Naive thymus-derived CD4-positive, alpha-beta T cell (primary cell): ENCODE results near the gene CAMK1D. TPM values are rescaled to one million over a fixed set of nuclear protein-coding genes. Genes with fewer than 3 reads are reported as not detected.

Experiments
- ATAC-seq: fragments of 150-1000 bp; cut with Tn5 transposase; 2 replicates; pipeline ENCODE4 v1.10.0; 2021; ENCODE audit warnings: mild to moderate bottlenecking, moderate library complexity
- CTCF ChIA-PET: fragments of 350-600 bp; sonication (Branson Sonifier 250); formaldehyde crosslinking; loops from one replicate; lab custom pipeline; 2021; ENCODE audit warnings: antibody characterized with exemption; lab: Charles Lee
- POLR2A ChIA-PET: fragments of 350-600 bp; sonication (Branson Sonifier 250); formaldehyde crosslinking; loops from one replicate; lab custom pipeline; 2021; ENCODE audit warnings: antibody characterized with exemption, inconsistent platforms; lab: Charles Lee
- DNase-seq, 9 donors: peaks; one replicate each; pipeline versions ENCODE4 v3.0.0 to v3.0.0-alpha.2; 2020 to 2022; ENCODE audit warnings: mixed read lengths in 1 of 9
- H3K27ac ChIP-seq: one replicate; pipeline ENCODE4 v1.7.0; 2013; ENCODE audit warnings: mild to moderate bottlenecking, low read depth, low read length, moderate library complexity
- H3K27me3 ChIP-seq, 2 donors: one replicate each; pipeline ENCODE4 v1.7.0; 2013; ENCODE audit warnings: low read length in 2 of 2, mild to moderate bottlenecking in 2 of 2, moderate library complexity in 2 of 2; ENCODE audit not compliant: control insufficient read depth in 2 of 2, insufficient read depth in 2 of 2
- H3K36me3 ChIP-seq, 3 experiments: 1 replicate in 2 of 3; 2 replicates in 1 of 3; pipeline ENCODE4 v1.7.0; 2013; ENCODE audit warnings: low read length in 3 of 3, mild to moderate bottlenecking in 3 of 3, moderate library complexity in 1 of 3; ENCODE audit not compliant: insufficient read depth in 3 of 3, control insufficient read depth in 2 of 3
- H3K4me1 ChIP-seq, 2 donors: one replicate each; pipeline ENCODE4 v1.7.0; 2013; ENCODE audit warnings: low read length in 2 of 2, mild to moderate bottlenecking in 2 of 2, moderate library complexity in 1 of 2; ENCODE audit not compliant: control insufficient read depth in 2 of 2, insufficient read depth in 2 of 2
- H3K4me3 ChIP-seq: 2 replicates; pipeline ENCODE4 v1.7.0; 2013; ENCODE audit warnings: mild to moderate bottlenecking, low read length
- H3K9me3 ChIP-seq, 3 experiments: 1 replicate in 2 of 3; 2 replicates in 1 of 3; pipeline ENCODE4 v1.7.0; 2013; ENCODE audit warnings: low read length in 3 of 3; ENCODE audit not compliant: control insufficient read depth in 2 of 3
- H3K27ac Mint-ChIP-seq, 9 donors: one replicate each; pipeline ENCODE4 v1.8.0; 2020 to 2022; ENCODE audit warnings: mixed read lengths in 9 of 9, mild to moderate bottlenecking in 8 of 9, moderate library complexity in 5 of 9, inconsistent platforms in 2 of 9
- H3K27me3 Mint-ChIP-seq, 5 donors: one replicate each; pipeline ENCODE4 v1.8.0; 2021 to 2022; ENCODE audit warnings: mixed read lengths in 5 of 5, mild to moderate bottlenecking in 1 of 5
- H3K36me3 Mint-ChIP-seq, 5 donors: one replicate each; pipeline ENCODE4 v1.8.0; 2020 to 2022; ENCODE audit warnings: mixed read lengths in 5 of 5, mild to moderate bottlenecking in 3 of 5, inconsistent platforms in 1 of 5
- H3K4me1 Mint-ChIP-seq, 7 donors: one replicate each; pipeline ENCODE4 v1.8.0; 2020 to 2022; ENCODE audit warnings: mixed read lengths in 7 of 7, mild to moderate bottlenecking in 3 of 7, inconsistent platforms in 1 of 7
- H3K4me3 Mint-ChIP-seq, 10 donors: one replicate each; pipeline ENCODE4 v1.8.0; 2020 to 2022; ENCODE audit warnings: mild to moderate bottlenecking in 10 of 10, mixed read lengths in 10 of 10, moderate library complexity in 6 of 10, inconsistent platforms in 2 of 10
- H3K9me3 Mint-ChIP-seq, 11 donors: one replicate each; pipeline ENCODE4 v1.8.0; 2020 to 2022; ENCODE audit warnings: mixed read lengths in 11 of 11, mild to moderate bottlenecking in 4 of 11, inconsistent platforms in 1 of 11, moderate library complexity in 1 of 11
- intact Hi-C, 2 donors: fragments of 100-400 bp; cut with micrococcal nuclease; formaldehyde crosslinking; loops; one replicate each; pipeline ENCODE4 v1.15.1; 2023
- polyA plus RNA-seq, 2 donors: library from polyadenylated mRNA; unstranded; fragments of 300-500 nt; fragmentation: Illumina TruSeq; gene quantifications; one replicate each; pipeline ENCODE4 v1.2.3, GENCODE V29; 2021
- total RNA-seq, 6 experiments: library from RNA in 5 of 6; stranded (reverse) in 5 of 6; gene quantifications; 1 replicate in 5 of 6; 2 replicates in 1 of 6; pipeline ENCODE4 v1.2.3 and lab custom pipeline; 2021 to 2026

CAMK1D gene
- total and polyA plus RNA-seq, 7 experiments from 2014 or later: 12.5 to 43.2 (median 18.6) TPM

- ATAC-seq (no peak), DNase-seq (no peak)
- Mint-ChIP-seq H3K9me3 (peaks cover 0 to 3% (median 0%) of the 10 kb centered on the region in 11 donors), H3K4me1 (peaks cover 15 to 62% (median 47%) of the 10 kb centered on the region in 7 donors), H3K36me3 (peaks cover 0 to 14% (median 0%) of the 10 kb centered on the region in 5 donors), H3K4me3 (peak overlapping the region in 6 of 10 donors; percentile 31 to 74 (median 65)), H3K27me3 (no peaks in the 10 kb centered on the region), H3K27ac (peak overlapping the region in 6 of 9 donors; percentile 49 to 93 (median 88))
- POLR2A ChIA-PET: interaction anchor here (0.5 kb wide), 1 partner anchor 1102 kb away, joined by 3 read pairs; no protein-coding TSS in a partner anchor
- H3K9me3 ChIP-seq: no peaks in the 10 kb centered on the region
- peaks cover 0 to 24% of the 10 kb centered on the region in 2 donors for H3K4me1 ChIP-seq
- no peaks in the 10 kb centered on the region for H3K27me3 ChIP-seq
- CTCF ChIA-PET: interaction anchor here (0.6 to 1.6 kb wide), 4 partner anchors 172 to 268 kb away, joined by 3 to 7 read pairs (median 5); no protein-coding TSS in a partner anchor
- intact Hi-C loops: loop anchor here in 1 of 2 donors (2.0 kb wide), 1 partner anchor 35 kb away; no protein-coding TSS in a partner anchor
- no peak overlapping the region for H3K27ac ChIP-seq
- no peak overlapping the region for H3K4me3 ChIP-seq
- no peaks in the 10 kb centered on the region for H3K36me3 ChIP-seq
Observed at GRCh38 chr10:12484002-12484918, 134.9 kb downstream of the CAMK1D start.

GRCh38 chr10:12484941-12485805 is 135.8 kb downstream of the CAMK1D start:
- Mint-ChIP-seq H3K9me3 (peaks cover 0 to 3% (median 0%) of the 10 kb centered on the region in 11 donors), H3K36me3 (peaks cover 0 to 17% (median 0%) of the 10 kb centered on the region in 5 donors), H3K27me3 (no peaks in the 10 kb centered on the region), H3K4me1 (peaks cover 15 to 70% (median 47%) of the 10 kb centered on the region in 7 donors), H3K27ac (peak overlapping the region; percentile 61 to 90 (median 84)), H3K4me3 (peak overlapping the region; percentile 45 to 77 (median 71))
- Histone ChIP-seq H3K36me3 (no peaks in the 10 kb centered on the region), H3K27me3 (no peaks in the 10 kb centered on the region), H3K4me1 (peaks cover 0 to 24% of the 10 kb centered on the region in 2 donors), H3K4me3 (no peak overlapping the region), H3K27ac (no peak overlapping the region), H3K9me3 (no peaks in the 10 kb centered on the region)
- DNase-seq (peak in 7 of 9 donors; percentile 13 to 38 (median 27)), ATAC-seq (peak; percentile 70)
- ChIA-PET CTCF (interaction anchor here (0.6 to 1.6 kb wide), 4 partner anchors 171 to 269 kb away, joined by 3 to 7 read pairs (median 5); no protein-coding TSS in a partner anchor), POLR2A (no interaction called here)
- intact Hi-C loops: loop anchor here (1.0 to 5.0 kb wide), 8 partner anchors 28 to 226 kb away; partner anchors contain the start of gene CAMK1D (in 1 of the 2)

- intact Hi-C loops: loop anchor here (5.0 kb wide), 2 partner anchors 120 to 225 kb away; no protein-coding TSS in a partner anchor
- ChIA-PET POLR2A (no interaction called here), CTCF (interaction anchor here (0.7 to 1.1 kb wide), 3 partner anchors 8 to 225 kb away, joined by 3 to 4 read pairs (median 3); no protein-coding TSS in a partner anchor)
- Histone ChIP-seq H3K27ac (no peak overlapping the region), H3K4me1 (peaks cover 0 to 24% of the 10 kb centered on the region in 2 donors), H3K36me3 (no peaks in the 10 kb centered on the region), H3K9me3 (no peaks in the 10 kb centered on the region), H3K4me3 (no peak overlapping the region), H3K27me3 (no peaks in the 10 kb centered on the region)
- Mint-ChIP-seq H3K27me3 (no peaks in the 10 kb centered on the region), H3K9me3 (no peaks in the 10 kb centered on the region), H3K4me1 (peaks cover 15 to 64% (median 40%) of the 10 kb centered on the region in 7 donors), H3K27ac (peak overlapping the region in 3 of 9 donors; percentile 25 to 60 (median 59)), H3K4me3 (no peak overlapping the region), H3K36me3 (peaks cover 0 to 16% (median 0%) of the 10 kb centered on the region in 5 donors)
- ATAC-seq (no peak), DNase-seq (no peak)
Observed at GRCh38 chr10:12487366-12487765, 138.0 kb downstream of the CAMK1D start.

- no peaks in the 10 kb centered on the region for H3K36me3 ChIP-seq
- peaks cover 0 to 23% of the 10 kb centered on the region in 2 donors for H3K4me1 ChIP-seq
- ChIA-PET POLR2A (no interaction called here), CTCF (no interaction called here)
- H3K27me3 ChIP-seq: no peaks in the 10 kb centered on the region
- DNase-seq (no peak), ATAC-seq (no peak)
- H3K4me1 Mint-ChIP-seq: peaks cover 15 to 66% (median 47%) of the 10 kb centered on the region in 7 donors
- H3K27ac Mint-ChIP-seq: no peak overlapping the region
- H3K36me3 Mint-ChIP-seq: peaks cover 0 to 21% (median 0%) of the 10 kb centered on the region in 5 donors
- no peaks in the 10 kb centered on the region for H3K27me3 Mint-ChIP-seq
- no peak overlapping the region for H3K4me3 Mint-ChIP-seq
- H3K27ac ChIP-seq: no peak overlapping the region
- no peak overlapping the region for H3K4me3 ChIP-seq
- H3K9me3 ChIP-seq: no peaks in the 10 kb centered on the region
- intact Hi-C loops: loop anchor here (5.0 kb wide), 2 partner anchors 119 to 226 kb away; no protein-coding TSS in a partner anchor
- no peaks in the 10 kb centered on the region for H3K9me3 Mint-ChIP-seq
Observed at GRCh38 chr10:12488626-12489025, 139.3 kb downstream of the CAMK1D start.

- ATAC-seq (no peak), DNase-seq (no peak)
- Histone ChIP-seq H3K27me3 (no peaks in the 10 kb centered on the region), H3K36me3 (no peaks in the 10 kb centered on the region), H3K4me1 (peaks cover 0 to 16% of the 10 kb centered on the region in 2 donors), H3K27ac (no peak overlapping the region), H3K4me3 (no peak overlapping the region), H3K9me3 (no peaks in the 10 kb centered on the region)
- H3K4me3 Mint-ChIP-seq: no peak overlapping the region
- H3K9me3 Mint-ChIP-seq: no peaks in the 10 kb centered on the region
- peak overlapping the region in 1 of 9 donors; percentile 46 for H3K27ac Mint-ChIP-seq
- peaks cover 0 to 23% (median 0%) of the 10 kb centered on the region in 5 donors for H3K36me3 Mint-ChIP-seq
- ChIA-PET POLR2A (no interaction called here), CTCF (no interaction called here)
- no peaks in the 10 kb centered on the region for H3K27me3 Mint-ChIP-seq
- peaks cover 13 to 64% (median 46%) of the 10 kb centered on the region in 7 donors for H3K4me1 Mint-ChIP-seq
- intact Hi-C loops: loop anchor here (5.0 kb wide), 2 partner anchors 118 to 227 kb away; no protein-coding TSS in a partner anchor
Observed at GRCh38 chr10:12489357-12489756, 140.0 kb downstream of the CAMK1D start.
